BLaER1 treated with 17β-estradiol and CSF1 and Interleukin-3, amounts not matched to agents 10 nM and 100 nM (cell line): ENCODE data around the gene ADARB2.
"Not testable (repeated sequence)": the region's sequence is repeated elsewhere in the genome, so short reads cannot be mapped to it uniquely, and the experiment has no call there.

ENCODE experiments used
- H3K27ac ChIP-seq, 11 experiments: shearing (Covaris generic); formaldehyde crosslinking; 2 replicates each; pipeline ENCODE4 v1.8.1; 2022
- H3K27me3 ChIP-seq, 11 experiments: shearing (Covaris generic); formaldehyde crosslinking; 2 replicates each; pipeline ENCODE4 v1.8.1; 2022
- H3K36me3 ChIP-seq, 11 experiments: shearing (Covaris generic); formaldehyde crosslinking; 2 replicates each; pipeline ENCODE4 v1.8.1; 2022
- H3K4me1 ChIP-seq, 10 experiments: shearing (Covaris generic); formaldehyde crosslinking; 2 replicates each; pipeline ENCODE4 v1.8.1; 2022
- H3K4me2 ChIP-seq, 11 experiments: shearing (Covaris generic); formaldehyde crosslinking; 2 replicates each; pipeline ENCODE4 v1.8.1; 2022
- H3K4me3 ChIP-seq, 10 experiments: shearing (Covaris generic); formaldehyde crosslinking; 2 replicates each; pipeline ENCODE4 v1.8.1; 2022
- H3K9ac ChIP-seq, 11 experiments: shearing (Covaris generic); formaldehyde crosslinking; 2 replicates each; pipeline ENCODE4 v1.8.1; 2022
- H3K9me3 ChIP-seq, 11 experiments: shearing (Covaris generic); formaldehyde crosslinking; replicated peaks in 1 of 11; 2 replicates each; pipeline ENCODE4 v1.8.1; 2022
- H4K20me1 ChIP-seq, 11 experiments: shearing (Covaris generic); formaldehyde crosslinking; 2 replicates each; pipeline ENCODE4 v1.8.1; 2022
- Cebpa-rat ChIP-seq, 11 experiments: shearing (Covaris generic); IDR thresholded peaks; 2 replicates each; pipeline ENCODE4 v1.8.1; 2022

The ADARB2 gene

DNA sequence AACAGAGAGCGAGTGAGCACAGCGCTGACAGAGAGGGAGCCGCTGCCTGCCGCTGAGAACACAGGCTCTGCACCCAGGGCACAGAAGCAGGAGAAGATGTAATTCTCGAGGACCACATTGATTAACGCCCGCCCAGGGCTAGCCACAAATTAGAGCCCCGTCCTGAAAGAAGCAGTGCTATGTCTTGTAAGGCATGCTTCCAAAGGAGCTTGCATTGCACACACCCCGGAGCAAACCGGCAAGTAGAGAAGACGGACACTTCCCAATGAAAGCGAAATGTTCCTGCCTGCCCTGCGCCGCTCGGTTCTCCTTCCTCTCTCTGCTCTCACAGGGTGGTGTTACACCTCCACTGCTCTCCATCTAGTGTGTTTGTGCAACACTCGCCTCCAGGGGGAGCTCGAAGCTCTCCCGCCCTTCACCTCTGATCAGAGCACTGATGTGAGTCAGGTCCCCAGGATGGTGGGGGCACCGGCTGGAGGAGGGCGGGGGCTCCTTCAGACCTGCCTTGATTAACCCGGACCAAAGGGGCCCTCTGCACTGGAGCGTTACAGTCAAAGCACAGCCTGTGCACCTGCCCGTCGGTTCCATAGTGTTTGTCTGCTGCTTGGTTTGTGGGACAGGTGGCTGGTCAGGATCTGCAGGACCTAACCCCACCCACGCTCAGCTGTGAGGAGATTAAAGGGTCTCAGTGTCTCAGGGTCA is 316.5 kb downstream of the ADARB2 start:
- Histone ChIP-seq H3K4me3 (peak overlapping the region in 5 of 10 experiments; percentile 8 to 45 (median 27); a peak in 4 of 20 replicates), H3K9me3 (peaks cover 6 to 29% (median 20%) of the 10 kb centered on the region in 11 experiments; a peak in 17 of 22 replicates), H3K27me3 (peaks cover 0 to 21% (median 0%) of the 10 kb centered on the region in 11 experiments; a peak in 7 of 22 replicates), H3K27ac (0 out of 22 replicates have a peak overlapping the region, but pooled peaks of 1 of the 11 experiments have one; percentile 5), H3K9ac (peak overlapping the region in 3 of 11 experiments; percentile 27 to 45 (median 44); a peak in 5 of 22 replicates), H3K4me1 (peaks cover 4 to 97% (median 78%) of the 10 kb centered on the region in 10 experiments; a peak in 19 of 20 replicates), H3K36me3 (no peaks in the 10 kb centered on the region), H4K20me1 (no peaks in the 10 kb centered on the region; a peak in 1 of 22 replicates), H3K4me2 (peak overlapping the region; percentile 40 to 93 (median 77))
- no peak for TF ChIP-seq Cebpa-rat (IDR thresholded peaks at IDR 0.05)

DNA sequence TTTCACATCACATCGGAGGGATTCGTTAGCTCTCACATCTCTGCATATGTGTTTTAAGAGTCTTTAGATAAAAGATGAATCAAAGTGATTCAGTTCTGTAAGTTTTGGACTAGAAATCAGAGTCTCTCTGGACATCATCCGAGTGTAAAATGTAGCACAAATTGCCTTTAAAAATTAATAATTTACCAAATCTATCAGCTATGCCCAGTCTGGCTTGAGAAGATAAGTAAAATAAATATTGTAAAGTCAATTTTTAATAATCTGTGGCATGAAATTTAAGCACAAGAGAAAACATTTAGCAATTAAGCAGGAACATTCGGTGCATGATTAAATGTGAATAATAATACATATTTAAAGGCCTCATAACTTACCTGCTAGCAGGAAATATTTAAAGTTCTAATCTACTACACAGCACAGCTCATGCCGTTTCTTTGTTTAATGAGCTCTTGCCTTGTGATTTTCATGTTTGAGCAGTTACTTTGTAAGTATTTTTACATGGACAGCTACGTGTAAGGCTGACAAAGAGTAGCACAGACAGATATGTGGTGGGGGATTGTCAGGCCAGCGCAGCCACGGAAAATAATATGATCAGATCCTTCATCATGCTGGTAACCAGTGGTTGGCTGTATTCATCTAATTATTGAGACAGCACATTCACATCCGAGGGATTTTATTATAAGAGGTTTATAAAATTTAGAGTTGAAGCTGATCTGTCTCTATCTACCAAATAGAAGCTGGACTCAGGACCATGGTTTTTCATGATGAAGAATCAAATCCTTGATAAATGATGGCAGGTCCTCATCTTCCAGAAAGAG is 317.3 kb downstream of the ADARB2 start:
- H4K20me1 ChIP-seq: no peaks in the 10 kb centered on the region; a peak in 1 of 22 replicates
- H3K9ac ChIP-seq: peak overlapping the region in 3 of 11 experiments; percentile 27 to 45 (median 44); a peak in 4 of 22 replicates
- TF ChIP-seq Cebpa-rat (IDR thresholded peaks at IDR 0.05): no peak
- peak overlapping the region; percentile 40 to 93 (median 77) for H3K4me2 ChIP-seq
- H3K9me3 ChIP-seq: peaks cover 6 to 31% (median 26%) of the 10 kb centered on the region in 11 experiments; a peak in 17 of 22 replicates
- H3K4me1 ChIP-seq: peaks cover 4 to 89% (median 70%) of the 10 kb centered on the region in 10 experiments; a peak in 18 of 20 replicates
- 0 out of 22 replicates have a peak overlapping the region, but pooled peaks of 1 of the 11 experiments have one; percentile 5 for H3K27ac ChIP-seq
- H3K4me3 ChIP-seq: peak overlapping the region in 1 of 10 experiments; percentile 27; a peak in 1 of 20 replicates
- H3K36me3 ChIP-seq: no peaks in the 10 kb centered on the region
- H3K27me3 ChIP-seq: peaks cover 0 to 13% (median 0%) of the 10 kb centered on the region in 11 experiments; a peak in 7 of 22 replicates

DNA sequence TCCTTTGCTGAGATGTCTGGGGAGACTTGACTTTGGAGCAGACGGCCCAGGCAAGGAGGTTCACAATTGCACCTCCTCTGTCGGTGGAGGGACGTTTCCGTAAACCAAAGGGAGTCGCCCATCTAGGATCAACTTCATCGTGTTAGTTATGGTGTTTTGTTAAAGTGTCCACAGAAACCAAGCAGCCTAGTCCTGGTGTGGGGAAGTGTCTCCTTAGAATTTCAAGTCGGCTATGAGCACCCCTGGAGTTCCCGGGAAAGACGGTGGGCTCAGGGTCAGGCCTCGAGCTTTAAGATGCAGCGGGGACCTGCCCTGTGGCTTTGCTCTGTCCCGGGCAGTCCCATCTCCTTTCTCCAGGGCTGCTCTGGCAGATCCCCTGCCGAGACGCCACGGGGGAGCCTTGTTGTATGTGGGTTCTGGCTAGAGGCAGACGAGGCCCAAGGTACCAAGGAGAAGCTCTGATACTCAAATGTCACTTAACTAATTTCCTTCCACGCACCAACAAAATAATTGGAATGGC is 319.2 kb downstream of the ADARB2 start:
- Histone ChIP-seq H3K4me1 (peaks cover 4 to 80% (median 57%) of the 10 kb centered on the region in 10 experiments; a peak in 18 of 20 replicates), H4K20me1 (no peaks in the 10 kb centered on the region; a peak in 2 of 22 replicates), H3K4me3 (no peak overlapping the region), H3K27ac (peak overlapping the region in 3 of 11 experiments; percentile 42 to 65 (median 48); a peak in 4 of 22 replicates), H3K36me3 (no peaks in the 10 kb centered on the region), H3K27me3 (peaks cover 0 to 2% (median 0%) of the 10 kb centered on the region in 11 experiments; a peak in 6 of 22 replicates), H3K9ac (no peak overlapping the region), H3K4me2 (peak overlapping the region in 6 of 11 experiments; percentile 16 to 62 (median 46); a peak in 8 of 22 replicates), H3K9me3 (peaks cover 6 to 42% (median 27%) of the 10 kb centered on the region in 11 experiments; a peak in 17 of 22 replicates)
- no peak for TF ChIP-seq Cebpa-rat (IDR thresholded peaks at IDR 0.05)

DNA sequence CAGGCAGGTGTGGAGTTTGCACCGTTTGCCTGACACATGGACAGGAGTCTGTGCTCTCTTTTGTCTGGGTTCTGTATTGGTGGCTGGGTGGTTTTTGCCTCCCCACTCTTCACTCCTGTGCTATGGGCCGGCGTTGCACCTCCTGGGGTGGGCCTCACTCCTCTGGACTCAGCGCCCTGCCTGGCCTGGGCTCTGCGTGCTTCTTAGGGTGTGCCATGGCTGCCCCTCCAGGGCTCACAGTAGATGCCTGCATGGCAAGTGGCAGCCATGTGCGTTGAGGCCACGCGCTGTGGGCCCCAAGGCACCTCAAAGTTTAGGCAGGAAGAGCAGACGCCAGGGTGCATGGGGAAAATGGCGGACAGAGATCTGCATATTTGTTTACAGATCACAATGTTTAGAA is 319.8 kb downstream of the ADARB2 start:
- no peak overlapping the region for H3K9ac ChIP-seq
- peaks cover 8 to 80% (median 57%) of the 10 kb centered on the region in 10 experiments; a peak in 19 of 20 replicates for H3K4me1 ChIP-seq
- H4K20me1 ChIP-seq: no peaks in the 10 kb centered on the region; a peak in 2 of 22 replicates
- H3K27ac ChIP-seq: peak overlapping the region in 4 of 11 experiments; percentile 25 to 65 (median 45); a peak in 6 of 22 replicates
- H3K4me2 ChIP-seq: peak overlapping the region in 7 of 11 experiments; percentile 16 to 62 (median 47); a peak in 13 of 22 replicates
- no peak for TF ChIP-seq Cebpa-rat (IDR thresholded peaks at IDR 0.05)
- H3K4me3 ChIP-seq: no peak overlapping the region
- H3K9me3 ChIP-seq: peaks cover 6 to 42% (median 27%) of the 10 kb centered on the region in 11 experiments; a peak in 17 of 22 replicates
- peaks cover 0 to 7% (median 0%) of the 10 kb centered on the region in 11 experiments; a peak in 6 of 22 replicates for H3K27me3 ChIP-seq
- no peaks in the 10 kb centered on the region for H3K36me3 ChIP-seq

DNA sequence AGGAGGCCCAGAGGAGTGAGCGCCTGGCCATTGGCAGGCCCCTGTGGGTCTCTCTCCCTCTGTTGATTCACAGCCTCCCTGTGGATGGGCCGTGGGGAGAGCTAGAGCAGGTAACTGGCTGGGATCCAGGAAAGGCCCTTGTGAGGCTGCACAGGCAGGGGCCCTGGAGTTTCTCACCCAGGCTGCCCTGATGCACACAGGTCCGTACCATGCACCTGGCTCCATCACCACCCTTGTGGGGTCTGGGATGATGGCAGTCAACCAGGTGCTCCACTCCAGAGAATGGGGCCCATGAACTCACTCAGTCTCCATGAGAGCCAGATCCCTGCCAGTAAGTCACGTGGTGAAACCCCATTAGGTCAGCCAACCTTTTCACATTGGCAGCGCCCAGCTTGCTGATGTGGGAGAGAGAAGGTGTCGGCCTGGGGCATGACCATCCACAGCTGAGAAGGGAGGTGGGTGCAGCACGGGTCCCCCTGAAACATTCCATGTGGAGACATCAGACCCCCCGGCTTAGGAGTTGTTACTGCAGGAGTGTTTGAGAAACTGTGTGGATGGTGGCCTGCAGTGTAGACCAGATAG is 320.8 kb downstream of the ADARB2 start:
- Histone ChIP-seq H4K20me1 (no peaks in the 10 kb centered on the region; a peak in 2 of 22 replicates), H3K36me3 (no peaks in the 10 kb centered on the region), H3K27ac (peak overlapping the region in 4 of 11 experiments; percentile 25 to 65 (median 52); a peak in 5 of 22 replicates), H3K9me3 (peaks cover 6 to 42% (median 27%) of the 10 kb centered on the region in 11 experiments; a peak in 17 of 22 replicates), H3K27me3 (peaks cover 0 to 16% (median 0%) of the 10 kb centered on the region in 11 experiments; a peak in 8 of 22 replicates), H3K9ac (no peak overlapping the region), H3K4me3 (no peak overlapping the region), H3K4me1 (peaks cover 16 to 80% (median 58%) of the 10 kb centered on the region in 10 experiments; a peak in 19 of 20 replicates), H3K4me2 (peak overlapping the region in 8 of 11 experiments; percentile 16 to 62 (median 46); a peak in 15 of 22 replicates)
- no peak for TF ChIP-seq Cebpa-rat (IDR thresholded peaks at IDR 0.05)

DNA sequence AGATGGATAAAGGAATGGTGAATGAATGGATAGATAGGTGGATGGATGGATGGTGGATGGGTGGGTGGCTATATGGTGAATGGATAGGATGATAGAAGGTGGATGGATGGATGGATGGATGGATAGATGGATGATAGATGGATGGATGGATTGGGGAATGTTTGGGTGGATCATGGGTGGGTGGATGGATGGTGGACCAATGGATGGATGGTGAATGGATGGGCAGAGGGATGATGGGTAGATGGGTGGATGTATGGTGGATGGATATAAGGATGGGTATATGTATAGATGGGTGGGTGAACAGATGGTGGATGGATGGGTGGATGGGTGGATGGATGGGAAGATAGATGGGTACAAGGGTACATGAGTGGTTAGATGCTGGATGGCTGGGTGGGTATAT is 322.4 kb downstream of the ADARB2 start:
- no peak for TF ChIP-seq Cebpa-rat (IDR thresholded peaks at IDR 0.05)
- H3K27me3 ChIP-seq: peaks cover 0 to 25% (median 0%) of the 10 kb centered on the region in 11 experiments; a peak in 8 of 22 replicates
- no peak overlapping the region for H3K4me2 ChIP-seq
- H3K27ac ChIP-seq: no peak overlapping the region
- no peaks in the 10 kb centered on the region for H3K36me3 ChIP-seq
- no peaks in the 10 kb centered on the region; a peak in 2 of 22 replicates for H4K20me1 ChIP-seq
- peaks cover 6 to 42% (median 27%) of the 10 kb centered on the region in 11 experiments; a peak in 17 of 22 replicates for H3K9me3 ChIP-seq
- no peak overlapping the region for H3K4me3 ChIP-seq
- no peak overlapping the region for H3K9ac ChIP-seq
- peaks cover 12 to 80% (median 63%) of the 10 kb centered on the region in 10 experiments; a peak in 19 of 20 replicates for H3K4me1 ChIP-seq

DNA sequence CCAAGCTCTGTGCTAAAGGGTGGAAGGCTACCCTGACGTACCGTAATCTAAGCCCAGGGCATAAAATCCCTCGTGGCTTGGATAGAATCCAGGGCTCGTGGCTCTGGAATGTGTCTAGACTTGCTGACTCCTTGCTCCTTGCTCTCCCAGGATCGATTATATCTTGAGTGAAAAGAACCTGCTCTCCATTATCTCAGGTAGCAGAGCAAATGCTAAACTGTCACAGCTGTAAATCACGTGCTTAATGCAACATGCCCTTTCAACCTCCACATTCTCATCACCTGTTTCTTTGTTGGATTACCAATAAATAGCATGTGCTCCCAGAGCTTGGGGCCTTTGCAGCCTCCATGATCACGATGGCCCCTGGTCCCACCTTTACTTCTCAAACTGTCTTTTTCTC is 323.0 kb downstream of the ADARB2 start:
- H3K27me3 ChIP-seq: peaks cover 0 to 25% (median 0%) of the 10 kb centered on the region in 11 experiments; a peak in 8 of 22 replicates
- H3K4me2 ChIP-seq: peak overlapping the region in 2 of 11 experiments; percentile 82 to 86; a peak in 2 of 22 replicates
- not testable (repeated sequence) for H3K4me3 ChIP-seq, H3K36me3 ChIP-seq, H3K27ac ChIP-seq, H4K20me1 ChIP-seq, H3K9ac ChIP-seq
- peaks cover 12 to 80% (median 58%) of the 10 kb centered on the region in 10 experiments; a peak in 19 of 20 replicates for H3K4me1 ChIP-seq
- H3K9me3 ChIP-seq: peaks cover 6 to 45% (median 27%) of the 10 kb centered on the region in 11 experiments; a peak in 18 of 22 replicates
